Right lobe of liver (tissue), 6 donors: ENCODE data around the gene GTPBP3. TPM values are rescaled to one million over a fixed set of nuclear protein-coding genes. Genes with fewer than 3 reads are reported as not detected.

Source experiments
- ATAC-seq, 4 donors: fragments of 200-7000 bp; cut with Tn5 transposase; one replicate each; pipeline ENCODE4 v1.9.1; 2020; ENCODE audit warnings: mild to moderate bottlenecking in 4 of 4, moderate library complexity in 4 of 4
- DNase-seq, 3 donors: peaks; one replicate each; pipeline ENCODE4 v3.0.0-alpha.2; 2020
- H3K27ac ChIP-seq, 3 donors: fragments of 200-600 bp; one replicate each; pipeline ENCODE4 v1.8.0; 2022
- H3K27me3 ChIP-seq, 2 donors: fragments of 200-600 bp; one replicate each; pipeline ENCODE4 v1.8.0; 2022
- H3K36me3 ChIP-seq, 4 donors: fragments of 200-600 bp; sonication (generic) in 1 of 4; one replicate each; pipeline versions ENCODE4 v1.5.1 to v1.8.0; 2017 to 2022; ENCODE audit warnings: control low read depth in 1 of 4
- H3K4me1 ChIP-seq, 4 donors: fragments of 200-600 bp; sonication (generic) in 1 of 4; one replicate each; pipeline versions ENCODE4 v1.5.1 to v1.8.0; 2017 to 2022; ENCODE audit warnings: control low read depth in 1 of 4
- H3K4me3 ChIP-seq, 3 donors: fragments of 200-600 bp; one replicate each; pipeline ENCODE4 v1.8.0; 2022
- H3K9me3 ChIP-seq, 4 donors: fragments of 200-600 bp; sonication (generic) in 1 of 4; one replicate each; pipeline versions ENCODE4 v1.5.1 to v1.8.0; 2017 to 2022; ENCODE audit warnings: control low read depth in 1 of 4
- POLR2A ChIP-seq: fragments of 450-650 bp; IDR thresholded peaks from one replicate; pipeline ENCODE4 v1.6.1; 2017; ENCODE audit warnings: antibody characterized with exemption, mild to moderate bottlenecking
- WGBS: methylation state at CpG from one replicate; pipeline ENCODE4 v1.1.6; 2018; ENCODE audit warnings: low coverage, low lambda C conversion rate; ENCODE audit not compliant: insufficient coverage; ENCODE audit errors: missing lambda C conversion rate; 5-methylcytosine and 5-hydroxymethylcytosine counted together
- intact Hi-C, 2 donors: fragments of 100-400 bp; cut with DNase I; formaldehyde crosslinking; loops; one replicate each; pipeline versions ENCODE4 v1.11.2 to v1.14.1; 2022
- total RNA-seq, 6 experiments: library from RNA; depleted of rRNA in 2 of 6; stranded (reverse); fragments of >200 nt in 2 of 6; fragmentation: NEBNext Ultra II Directional in 3 of 6; extraction: Animal tissue kit (Norgen Biotek cat#: 25700) in 3 of 6; gene quantifications; one replicate each; pipeline versions ENCODE4 v1.1.0 to v1.2.4, GENCODE V29; 2016 to 2023
- TF ChIP-seq, protein P1 (sequence below), 4 donors: fragments of 200-600 bp in 3 of 4; fragments of 450-650 bp in 1 of 4; IDR thresholded peaks; one replicate each; pipeline versions ENCODE4 v1.5.1 to v1.8.0; 2016 to 2022; ENCODE audit warnings: antibody characterized with exemption in 4 of 4, mild to moderate bottlenecking in 2 of 4
- donor health status: DM: no; HTN: yes; CAD: no.
- donor health status: DM: no; HTN: no; CAD: no.
- donor health status: DM: no; HTN: no; CAD: no.
- donor health status: DM: no; HTN: yes; CAD: no.
- donor health status: DM: no; HTN: yes; CAD: no.

Gene GTPBP3
- total RNA-seq, 6 experiments from 2014 or later: 10.3 to 23.6 (median 13.6) TPM

DNA sequence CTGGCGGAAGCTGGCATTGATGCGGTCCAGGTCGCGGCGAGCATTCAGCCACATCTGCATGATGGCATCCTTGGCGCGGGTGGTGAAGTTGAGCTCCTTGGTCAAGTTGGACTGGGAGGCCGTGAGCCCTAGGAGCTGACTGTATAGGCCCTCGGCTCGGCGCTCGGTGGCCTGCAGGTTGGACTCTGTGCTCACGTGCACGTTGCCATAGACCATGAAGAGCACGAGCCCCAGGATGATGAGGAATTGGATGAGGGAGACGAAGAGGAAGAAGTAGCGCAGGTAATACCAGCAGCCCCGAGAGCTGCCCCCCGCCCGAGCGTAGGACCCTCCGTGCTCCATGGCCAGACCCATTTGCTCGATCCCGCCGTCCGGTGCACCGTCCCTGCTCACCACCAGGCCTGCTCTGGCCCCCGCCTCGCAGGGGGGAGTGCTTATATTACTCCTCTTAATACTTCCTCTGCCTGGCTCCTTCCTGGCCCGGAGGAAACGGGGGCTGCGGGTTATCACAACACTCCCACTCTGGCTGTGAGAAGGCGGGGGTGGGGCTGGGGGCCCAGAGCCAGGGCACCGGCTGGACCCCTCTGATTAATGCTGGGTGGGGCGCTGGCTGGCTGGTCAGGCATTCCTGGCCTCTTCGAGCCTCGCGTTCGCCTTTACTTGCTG is 39.7 kb downstream of the GTPBP3 start, which contains the start of gene PLVAP:
Gene PLVAP, minus strand, starts transcription at position 408 of the 666 bp plus-strand sequence. Its CDS starts 54 bp downstream, at position 354.
- WGBS: 33% methylated on average over 5 of the region's 39 CpGs
- no peak within 1 kb of the TSS for H3K4me3 ChIP-seq
- H3K4me1 ChIP-seq: no peaks in the 10 kb centered on the region
- TF ChIP-seq, protein P1, sequence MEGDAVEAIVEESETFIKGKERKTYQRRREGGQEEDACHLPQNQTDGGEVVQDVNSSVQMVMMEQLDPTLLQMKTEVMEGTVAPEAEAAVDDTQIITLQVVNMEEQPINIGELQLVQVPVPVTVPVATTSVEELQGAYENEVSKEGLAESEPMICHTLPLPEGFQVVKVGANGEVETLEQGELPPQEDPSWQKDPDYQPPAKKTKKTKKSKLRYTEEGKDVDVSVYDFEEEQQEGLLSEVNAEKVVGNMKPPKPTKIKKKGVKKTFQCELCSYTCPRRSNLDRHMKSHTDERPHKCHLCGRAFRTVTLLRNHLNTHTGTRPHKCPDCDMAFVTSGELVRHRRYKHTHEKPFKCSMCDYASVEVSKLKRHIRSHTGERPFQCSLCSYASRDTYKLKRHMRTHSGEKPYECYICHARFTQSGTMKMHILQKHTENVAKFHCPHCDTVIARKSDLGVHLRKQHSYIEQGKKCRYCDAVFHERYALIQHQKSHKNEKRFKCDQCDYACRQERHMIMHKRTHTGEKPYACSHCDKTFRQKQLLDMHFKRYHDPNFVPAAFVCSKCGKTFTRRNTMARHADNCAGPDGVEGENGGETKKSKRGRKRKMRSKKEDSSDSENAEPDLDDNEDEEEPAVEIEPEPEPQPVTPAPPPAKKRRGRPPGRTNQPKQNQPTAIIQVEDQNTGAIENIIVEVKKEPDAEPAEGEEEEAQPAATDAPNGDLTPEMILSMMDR (IDR thresholded peaks at IDR 0.05): no peak
- no peak for TF ChIP-seq POLR2A
- DNase-seq (peak; percentile 47 to 56 (median 52)), ATAC-seq (peak; percentile 65 to 82 (median 76))
- intact Hi-C loops: no loop called here
- no peaks in the 10 kb centered on the region for H3K27me3 ChIP-seq
- no peaks in the 10 kb centered on the region for H3K9me3 ChIP-seq
- H3K27ac ChIP-seq: no peak within 1 kb of the TSS
- H3K36me3 ChIP-seq: no peaks in the 10 kb centered on the region

GRCh38 chr19:17378271-17378670 is 40.9 kb downstream of the GTPBP3 start:
- Histone ChIP-seq H3K4me1 (peaks cover 0 to 4% (median 0%) of the 10 kb centered on the region in 4 donors), H3K36me3 (no peaks in the 10 kb centered on the region), H3K27me3 (no peaks in the 10 kb centered on the region), H3K9me3 (no peaks in the 10 kb centered on the region), H3K27ac (no peak overlapping the region), H3K4me3 (no peak overlapping the region)
- intact Hi-C loops: no loop called here
- WGBS: 65% methylated on average over 11 of the region's 13 CpGs
- no peak for ATAC-seq
- TF ChIP-seq, protein P1 (IDR thresholded peaks at IDR 0.05): no peak
- no peak for TF ChIP-seq POLR2A
- no peak for DNase-seq

GRCh38 chr19:17379221-17379631 is 41.9 kb downstream of the GTPBP3 start:
- no peaks in the 10 kb centered on the region for H3K27me3 ChIP-seq
- peaks cover 0 to 4% (median 0%) of the 10 kb centered on the region in 4 donors for H3K4me1 ChIP-seq
- H3K27ac ChIP-seq: no peak overlapping the region
- ATAC-seq: peak; percentile 11 to 39 (median 20)
- H3K4me3 ChIP-seq: no peak overlapping the region
- H3K9me3 ChIP-seq: no peaks in the 10 kb centered on the region
- intact Hi-C loops: no loop called here
- DNase-seq: no peak
- no peaks in the 10 kb centered on the region for H3K36me3 ChIP-seq
- TF ChIP-seq, protein P1 (IDR thresholded peaks at IDR 0.05): no peak
- no peak for TF ChIP-seq POLR2A
- WGBS: 39% methylated on average over 4 of the region's 14 CpGs

DNA sequence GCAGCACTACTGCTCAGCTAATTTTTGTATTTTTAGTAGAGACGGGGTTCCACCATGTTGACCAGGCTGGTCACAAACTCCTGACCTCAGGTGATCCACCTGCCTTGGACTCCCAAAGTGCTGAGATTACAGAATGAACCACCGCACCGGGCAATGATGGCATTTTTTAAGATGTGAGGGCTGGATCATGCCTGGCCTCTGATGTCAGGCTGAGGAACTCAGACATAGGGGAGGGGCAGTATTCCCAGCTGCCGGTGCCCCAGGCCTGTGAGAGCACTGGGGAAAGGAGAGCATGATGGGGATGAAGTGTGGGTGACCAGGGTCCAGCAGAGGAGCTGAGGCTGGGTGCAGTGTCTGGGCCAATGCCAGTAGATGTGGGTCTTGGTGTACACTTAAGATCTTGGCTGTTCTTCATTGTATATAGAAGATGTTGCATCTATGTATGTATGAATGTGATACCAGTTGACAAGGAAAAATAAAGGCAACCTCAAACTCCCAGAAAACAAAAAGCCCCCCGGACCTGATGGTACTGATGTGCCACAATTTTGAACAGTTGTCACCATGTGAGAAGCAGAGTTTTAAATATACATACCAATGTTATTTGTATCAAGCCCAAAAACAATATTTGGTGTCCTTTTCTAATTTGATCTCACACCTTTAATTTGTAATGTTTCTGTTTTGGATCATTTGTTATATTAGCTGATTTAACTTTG is 43.2 kb downstream of the GTPBP3 start:
- Histone ChIP-seq H3K4me3 (no peak overlapping the region), H3K4me1 (peaks cover 0 to 4% (median 0%) of the 10 kb centered on the region in 4 donors), H3K27me3 (no peaks in the 10 kb centered on the region), H3K27ac (no peak overlapping the region), H3K36me3 (no peaks in the 10 kb centered on the region), H3K9me3 (no peaks in the 10 kb centered on the region)
- intact Hi-C loops: no loop called here
- 98% methylated on average over 5 of the region's 5 CpGs for WGBS
- no peak for DNase-seq
- TF ChIP-seq POLR2A: no peak
- TF ChIP-seq, protein P1 (IDR thresholded peaks at IDR 0.05): no peak
- no peak for ATAC-seq
